Activated naive CD8-positive, alpha-beta T cell treated with anti-CD3 and anti-CD28 coated beads, Interleukin-2, amount 50 U/mL, for 16 hours (primary cell): ENCODE results near the gene CLPTM1L.
"Not testable (repeated sequence)": the region's sequence is repeated elsewhere in the genome, so short reads cannot be mapped to it uniquely, and the experiment has no call there.

Source experiments
- DNase-seq: peaks from one replicate; pipeline ENCODE4 v3.0.0-alpha.2; 2020; ENCODE audit warnings: low read depth, low spot score

Gene CLPTM1L

GRCh38 chr5:1362242-1363015 lies 17.5 kb upstream of the CLPTM1L start:
- DNase-seq = no peak

GRCh38 chr5:1360861-1361260 lies 16.0 kb upstream of the CLPTM1L start:
- no peak for DNase-seq

- not testable (repeated sequence) for DNase-seq
These were observed 15.5 kb upstream of the CLPTM1L start for GRCh38 chr5:1360367-1360766.

GRCh38 chr5:1359713-1360112 lies 14.8 kb upstream of the CLPTM1L start:
- no peak for DNase-seq

GRCh38 chr5:1359031-1359645 lies 14.2 kb upstream of the CLPTM1L start:
- DNase-seq = no peak

- no peak for DNase-seq
These were observed 13.8 kb upstream of the CLPTM1L start for GRCh38 chr5:1358726-1359025.

GRCh38 chr5:1357946-1358725 lies 13.2 kb upstream of the CLPTM1L start:
- no peak for DNase-seq

- no peak for DNase-seq
These were observed 12.2 kb upstream of the CLPTM1L start for GRCh38 chr5:1356873-1357787.

- no peak for DNase-seq
These were observed 9.7 kb upstream of the CLPTM1L start for GRCh38 chr5:1354576-1354975.

- DNase-seq = no peak
These were observed 7.6 kb upstream of the CLPTM1L start for GRCh38 chr5:1352231-1353219.

- no peak for DNase-seq
These were observed 6.3 kb upstream of the CLPTM1L start for GRCh38 chr5:1351156-1351555.

GRCh38 chr5:1349246-1349645 lies 4.3 kb upstream of the CLPTM1L start:
- no peak for DNase-seq

GRCh38 chr5:1348986-1349245 lies 4.0 kb upstream of the CLPTM1L start:
- no peak for DNase-seq

GRCh38 chr5:1347571-1347970 lies 2.7 kb upstream of the CLPTM1L start:
- DNase-seq = no peak

- DNase-seq = no peak
These were observed 1.9 kb upstream of the CLPTM1L start for GRCh38 chr5:1346627-1347440.

- no peak for DNase-seq
These were observed 1.2 kb upstream of the CLPTM1L start for GRCh38 chr5:1345876-1346626.

GRCh38 chr5:1343931-1344901 lies 683 bp downstream of the CLPTM1L start:
- no peak for DNase-seq

- no peak for DNase-seq
These were observed 1.6 kb downstream of the CLPTM1L start for GRCh38 chr5:1343315-1343751.
